HG03280 (cell line): ENCODE results near the gene TRAM2.

ENCODE experiments used
- ATAC-seq: cut with Tn5 transposase; IDR thresholded peaks from one replicate; pipeline ENCODE4 v1.9.1; 2021; ENCODE audit warnings: mild to moderate bottlenecking, moderate library complexity; ENCODE audit not compliant: unreplicated experiment

Gene TRAM2

DNA sequence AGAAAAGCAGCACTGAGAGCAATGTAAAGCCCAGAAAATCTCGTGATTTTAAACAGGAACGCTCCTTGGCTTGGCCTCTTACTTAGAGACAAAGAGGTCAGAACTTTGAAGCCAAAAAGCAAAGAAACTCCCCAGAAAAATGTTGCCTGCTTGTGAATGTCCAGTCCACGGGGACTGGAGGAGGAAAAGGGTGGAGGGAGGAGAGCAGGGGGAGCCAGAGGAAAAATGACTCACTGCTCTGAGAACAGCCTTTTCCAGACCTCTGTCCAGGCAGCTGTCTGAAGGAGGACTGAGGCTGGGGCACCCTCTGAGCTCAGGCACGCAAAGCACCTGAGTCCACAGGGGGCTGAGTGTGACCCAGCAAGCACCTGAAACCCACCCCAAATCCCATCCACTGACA, 64.7 kb downstream of the TRAM2 start:
- no peak for ATAC-seq

- ATAC-seq, result no peak
Observed at GRCh38 chr6:52511572-52512151, 65.2 kb downstream of the TRAM2 start.

DNA sequence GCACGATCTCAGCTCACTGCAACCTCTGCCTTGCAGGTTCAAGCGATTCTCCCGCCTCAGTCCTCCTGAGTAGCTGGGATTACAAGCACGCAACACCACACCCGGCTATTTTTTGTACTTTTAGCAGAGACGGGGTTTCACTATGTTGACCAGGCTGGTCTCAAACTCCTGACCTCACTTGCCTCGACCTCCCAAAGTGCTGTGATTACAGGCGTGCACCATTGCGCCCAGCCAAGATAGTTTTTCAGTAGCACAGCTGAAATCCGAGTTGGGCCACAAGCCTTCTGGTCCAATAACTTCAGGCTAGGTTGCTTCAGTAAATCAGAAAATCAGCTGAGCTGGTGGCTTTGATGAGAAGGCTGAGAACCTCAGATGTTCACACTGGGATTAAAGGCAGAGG, 65.7 kb downstream of the TRAM2 start:
- no peak for ATAC-seq

GRCh38 chr6:52510213-52510562, 66.7 kb downstream of the TRAM2 start:
- ATAC-seq, result no peak

GRCh38 chr6:52509281-52510212, 67.3 kb downstream of the TRAM2 start:
- ATAC-seq, result no peak

DNA sequence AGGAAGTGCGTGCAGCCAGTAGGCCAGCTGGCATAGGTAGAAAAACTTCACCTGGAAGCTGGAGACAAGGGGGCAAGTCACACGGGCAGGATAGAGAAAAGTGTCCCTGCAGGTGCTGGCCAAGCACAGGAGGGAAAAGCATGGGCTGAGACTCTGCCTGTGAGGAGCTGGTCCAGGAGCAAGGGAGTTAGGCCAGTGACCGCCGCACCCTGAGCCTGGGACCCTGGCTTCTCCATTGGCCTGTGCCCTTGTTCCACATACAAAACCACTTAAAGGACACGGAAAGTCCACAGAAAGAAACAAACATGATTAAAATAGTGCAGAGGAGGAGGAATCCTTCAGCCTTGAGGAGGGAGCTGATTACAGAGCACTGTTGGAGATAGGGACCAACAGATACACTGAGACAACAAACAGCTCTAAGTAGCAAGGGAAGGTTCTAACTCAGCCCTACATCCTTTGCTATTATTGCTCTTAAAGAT, 68.6 kb downstream of the TRAM2 start:
- ATAC-seq, result no peak

DNA sequence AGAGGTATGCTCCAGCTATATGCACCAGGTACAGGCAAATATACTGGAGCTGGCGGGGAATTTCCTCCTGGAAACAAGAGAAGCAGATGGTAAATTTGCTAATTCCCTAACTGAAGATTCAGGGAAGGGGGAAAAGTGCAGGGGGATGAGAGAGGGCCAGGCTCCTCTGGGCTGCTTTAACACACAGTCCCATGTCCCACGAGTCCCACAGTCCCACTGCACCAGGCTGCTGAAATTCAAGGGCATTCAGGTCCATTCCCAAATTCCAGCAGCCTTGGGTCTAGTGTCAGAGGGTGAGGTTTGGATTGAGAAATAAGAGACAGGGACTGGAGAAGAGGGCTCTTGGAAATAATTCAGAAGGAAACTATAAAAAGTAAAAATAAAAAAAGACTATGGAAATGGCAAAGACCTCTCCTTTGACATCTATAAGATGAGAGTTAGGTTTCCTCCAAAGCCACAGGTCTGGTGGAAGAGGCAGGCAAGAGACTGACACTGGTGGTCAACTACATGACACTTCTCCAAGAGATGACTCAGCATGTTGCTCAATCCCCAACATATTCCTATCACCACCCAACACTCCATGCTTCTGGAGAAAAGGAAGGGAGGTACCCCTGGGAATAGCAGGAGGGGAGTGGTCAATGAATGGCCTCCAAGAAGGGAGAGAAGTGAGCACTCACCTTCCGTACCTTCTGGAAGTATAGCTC, 69.2 kb downstream of the TRAM2 start:
- ATAC-seq, result no peak

DNA sequence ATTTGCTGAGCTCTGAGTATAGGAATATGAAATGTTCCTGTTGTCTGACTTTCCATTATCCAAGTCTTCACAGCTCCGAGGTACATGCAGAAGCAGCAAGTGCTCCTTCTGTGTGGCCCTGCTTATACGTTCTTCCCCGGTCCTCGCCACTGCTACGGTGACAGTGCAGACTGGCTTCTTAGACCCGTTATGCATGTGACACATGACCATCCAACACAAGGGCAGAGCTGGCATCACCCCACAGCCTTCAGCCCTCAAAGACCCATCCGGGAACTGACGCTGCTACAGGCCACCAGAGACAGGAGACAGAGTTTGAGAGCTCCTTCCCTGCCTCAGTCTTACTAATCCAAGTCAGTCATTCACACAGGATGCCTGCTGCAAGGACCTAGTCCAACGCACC, 70.4 kb downstream of the TRAM2 start:
- ATAC-seq, result no peak

- ATAC-seq, result no peak
Observed at GRCh38 chr6:52505726-52506409, 71.0 kb downstream of the TRAM2 start.

DNA sequence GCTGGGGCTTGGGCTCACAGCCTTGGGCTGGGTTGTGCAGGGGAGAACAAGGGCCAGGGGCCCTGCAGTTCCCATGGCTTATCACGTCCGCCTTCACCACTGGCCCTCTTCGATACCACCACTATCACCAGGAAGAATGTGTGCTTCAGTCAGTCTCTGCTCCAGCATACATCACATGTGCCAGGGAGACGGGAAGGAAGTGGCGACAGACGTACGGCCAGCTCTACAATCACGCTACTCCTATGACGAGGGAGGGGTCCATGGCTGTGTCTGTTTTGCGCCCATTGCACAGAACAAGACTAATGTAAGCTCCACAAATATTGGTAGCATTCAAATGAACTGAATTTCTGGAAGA, 72.1 kb downstream of the TRAM2 start:
- ATAC-seq, result no peak

- no peak for ATAC-seq
Observed at GRCh38 chr6:52503851-52504781, 72.7 kb downstream of the TRAM2 start.

DNA sequence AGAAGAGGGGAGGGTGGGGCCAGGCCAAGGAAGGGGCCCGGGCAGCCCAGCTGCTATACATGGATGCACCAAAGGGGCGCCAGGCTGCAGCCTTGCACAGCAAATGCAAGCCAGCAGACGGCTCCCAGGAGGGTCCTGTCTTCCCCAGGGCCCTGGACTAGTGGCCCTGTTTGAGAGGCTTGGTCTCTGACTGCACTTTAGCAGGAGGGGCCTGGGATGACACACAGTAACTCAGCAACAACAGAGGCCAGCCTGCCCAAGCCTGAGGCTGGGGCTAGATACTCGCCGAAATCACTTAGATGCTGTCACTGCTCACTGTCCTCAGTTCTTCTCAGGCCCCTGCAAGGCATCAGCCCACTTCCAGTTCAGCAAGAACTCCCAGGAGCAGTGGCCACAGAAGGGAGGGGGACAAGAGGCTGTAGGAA, 73.5 kb downstream of the TRAM2 start:
- no peak for ATAC-seq

DNA sequence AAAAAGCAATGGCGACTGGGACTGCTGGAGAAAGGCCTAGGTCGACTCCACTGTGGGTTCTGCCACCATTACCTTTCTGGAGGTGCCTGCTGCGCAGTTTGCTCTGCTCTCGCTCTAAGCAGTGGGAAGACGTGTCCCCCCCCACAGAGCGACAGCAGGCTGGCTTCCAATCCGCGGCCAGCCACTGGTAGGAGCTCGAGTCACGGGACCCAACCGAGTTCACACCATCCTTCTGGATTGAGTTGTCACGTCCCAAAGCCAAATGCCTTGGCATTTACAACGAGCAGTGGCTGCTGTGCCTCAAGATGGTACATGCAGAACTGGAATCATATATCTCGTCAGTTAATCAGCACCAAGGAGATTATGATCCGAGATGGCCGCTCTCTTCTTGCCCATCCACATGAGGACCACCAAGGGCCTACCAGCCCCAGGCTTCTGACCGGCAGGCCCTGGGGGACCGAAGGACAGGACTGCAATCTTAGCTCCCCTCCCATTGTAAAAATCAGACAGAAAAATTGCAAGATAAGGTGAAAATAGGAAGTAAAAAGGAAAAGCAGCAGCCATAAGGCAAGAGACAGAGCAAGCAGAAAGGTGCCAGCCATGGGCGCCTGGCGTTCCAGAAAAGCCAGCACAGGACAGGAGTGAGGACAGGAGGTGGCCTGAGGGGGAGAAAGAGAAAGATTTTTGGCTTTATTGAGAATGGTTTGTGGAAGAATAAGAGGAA, 74.4 kb downstream of the TRAM2 start:
- ATAC-seq, result no peak

- ATAC-seq, result no peak
Observed at GRCh38 chr6:52500238-52501129, 76.4 kb downstream of the TRAM2 start.

- no peak for ATAC-seq
Observed at GRCh38 chr6:52499681-52500236, 77.1 kb downstream of the TRAM2 start.

- ATAC-seq, result no peak
Observed at GRCh38 chr6:52499026-52499425, 77.8 kb downstream of the TRAM2 start.

- ATAC-seq, result peak; percentile 41
Observed at GRCh38 chr6:52498538-52499017, 78.3 kb downstream of the TRAM2 start.
